ENCODE measurements around the gene ATG9B. TPM values are rescaled to one million over a fixed set of nuclear protein-coding genes. Genes with fewer than 3 reads are reported as not detected.

ATG9B gene
- total RNA-seq, 1 experiment from 2014 or later = 1.3 TPM

GRCh38 chr7:150977382-150978125 is 46.7 kb downstream of the ATG9B start:
- ChIA-PET POLR2A (ENCODE audit: unreplicated experiment) (no interaction called here), CTCF (no interaction called here)
- H3F3A ChIP-seq (ENCODE audit: low read length, unreplicated experiment) = no peaks in the 10 kb centered on the region
- H3K9ac ChIP-seq (ENCODE audit: low read length) = no peak overlapping the region
- H3K27me3 ChIP-seq (ENCODE audit: low read length) = peaks cover 33% of the 10 kb centered on the region
- H3K4me1 ChIP-seq (ENCODE audit: insufficient read depth, low read length) = no peaks in the 10 kb centered on the region; the same call in 1 of the 2 replicates
- no peak for TF ChIP-seq CTCF (conservative IDR thresholded peaks at IDR 0.05; ENCODE audit: low read depth, low read length)
- TF ChIP-seq EZH2 (IDR thresholded peaks at IDR 0.05; ENCODE audit: low read length, unreplicated experiment) = no peak
- no peak for TF ChIP-seq EZH2phosphoT487 (IDR thresholded peaks at IDR 0.05; ENCODE audit: borderline replicate concordance, low read length)
- no peak overlapping the region for H3K4me3 ChIP-seq (ENCODE audit: low read length)
- H3K79me2 ChIP-seq (ENCODE audit: low read length) = no peaks in the 10 kb centered on the region
- DNase-seq (no peak), ATAC-seq (no peak)
- H3K9me3 ChIP-seq (ENCODE audit: low read length) = no peaks in the 10 kb centered on the region
- intact Hi-C loops (cut with micrococcal nuclease) = loop anchor here (10.0 kb wide), 1 partner anchor 137 kb away; no protein-coding TSS in a partner anchor
- H3K27ac ChIP-seq (ENCODE audit: low read length) = no peak overlapping the region
- H3K9me2 ChIP-seq (replicated peaks; ENCODE audit: low read length) = no peaks in the 10 kb centered on the region
- H3K36me3 ChIP-seq (ENCODE audit: low read depth, low read length) = no peaks in the 10 kb centered on the region
- no peak overlapping the region for H3K4me2 ChIP-seq (ENCODE audit: low read length)
- no peak overlapping the region for H2AFZ ChIP-seq (ENCODE audit: low read length)
- no TSS peak for BruUV-seq (replicated peaks)
- no peaks in the 10 kb centered on the region for H4K20me1 ChIP-seq (ENCODE audit: low read length)

DNA sequence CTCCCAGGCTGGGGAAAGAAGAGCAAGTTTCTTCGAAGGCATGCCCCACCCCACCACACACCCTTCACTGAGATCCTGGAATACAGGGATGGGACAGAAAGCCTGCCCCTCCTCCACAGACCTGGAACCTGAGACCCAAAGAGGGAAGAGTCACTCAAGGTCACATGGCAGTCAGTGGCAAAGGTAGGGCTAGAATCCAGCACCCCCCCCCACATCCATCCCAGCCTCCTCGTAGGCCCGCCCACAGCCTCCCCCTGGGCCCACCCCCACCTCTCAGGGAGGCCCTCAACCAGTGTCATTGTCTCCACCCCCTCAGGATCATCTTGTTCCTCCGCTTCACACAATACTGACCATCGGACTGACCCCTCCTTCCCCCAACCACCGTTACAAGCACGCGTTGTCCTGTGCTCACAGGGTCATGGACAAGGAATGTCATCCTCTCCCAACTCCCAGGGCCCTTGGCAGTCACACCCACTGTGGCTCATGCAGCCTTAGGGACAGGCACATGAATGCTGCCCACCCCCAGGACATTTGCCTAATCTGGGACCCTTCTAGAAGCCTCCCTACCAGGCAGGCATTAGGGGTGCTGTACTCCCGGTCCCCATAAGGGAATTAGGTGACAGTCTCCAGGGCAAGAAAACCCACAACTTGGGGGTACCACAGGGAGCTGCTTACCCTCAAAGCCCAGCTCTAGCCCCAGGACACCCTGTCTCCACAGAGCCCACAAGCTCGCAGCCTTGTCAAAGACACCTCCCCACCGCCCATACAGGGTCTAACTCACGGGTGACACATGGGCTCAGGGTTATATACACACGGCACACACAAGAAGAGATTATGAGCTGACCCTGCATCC is 47.5 kb downstream of the ATG9B start:
- Histone ChIP-seq H3F3A (ENCODE audit: low read length, unreplicated experiment) (no peaks in the 10 kb centered on the region), H3K27me3 (ENCODE audit: low read length) (peaks cover 27% of the 10 kb centered on the region), H2AFZ (ENCODE audit: low read length) (no peak overlapping the region), H3K27ac (ENCODE audit: low read length) (no peak overlapping the region), H4K20me1 (ENCODE audit: low read length) (no peaks in the 10 kb centered on the region), H3K4me2 (ENCODE audit: low read length) (no peak overlapping the region), H3K4me3 (ENCODE audit: low read length) (no peak overlapping the region), H3K9ac (ENCODE audit: low read length) (no peak overlapping the region), H3K36me3 (ENCODE audit: low read depth, low read length) (no peaks in the 10 kb centered on the region), H3K9me2 (replicated peaks; ENCODE audit: low read length) (no peaks in the 10 kb centered on the region), H3K9me3 (ENCODE audit: low read length) (no peaks in the 10 kb centered on the region), H3K4me1 (ENCODE audit: insufficient read depth, low read length) (no peaks in the 10 kb centered on the region; the same call in 1 of the 2 replicates), H3K79me2 (ENCODE audit: low read length) (no peaks in the 10 kb centered on the region)
- ChIA-PET CTCF (no interaction called here), POLR2A (ENCODE audit: unreplicated experiment) (interaction anchor here (0.7 kb wide), 1 partner anchor 12 kb away, joined by 19 read pairs; no protein-coding TSS in a partner anchor)
- DNase-seq = no peak
- no TSS peak for BruUV-seq (replicated peaks)
- intact Hi-C loops (cut with micrococcal nuclease) = loop anchor here (10.0 kb wide), 1 partner anchor 138 kb away; no protein-coding TSS in a partner anchor
- ATAC-seq = no peak
- TF ChIP-seq EZH2 (IDR thresholded peaks at IDR 0.05; ENCODE audit: low read length, unreplicated experiment) (no peak), EZH2phosphoT487 (IDR thresholded peaks at IDR 0.05; ENCODE audit: borderline replicate concordance, low read length) (no peak), CTCF (conservative IDR thresholded peaks at IDR 0.05; ENCODE audit: low read depth, low read length) (no peak)
